HG03095 (cell line): ENCODE results near the gene DMD.

Experiments used
- ATAC-seq: cut with Tn5 transposase; IDR thresholded peaks from one replicate; pipeline ENCODE4 v1.9.1; 2021; ENCODE audit warnings: moderate library complexity; ENCODE audit not compliant: unreplicated experiment

The DMD gene

DNA sequence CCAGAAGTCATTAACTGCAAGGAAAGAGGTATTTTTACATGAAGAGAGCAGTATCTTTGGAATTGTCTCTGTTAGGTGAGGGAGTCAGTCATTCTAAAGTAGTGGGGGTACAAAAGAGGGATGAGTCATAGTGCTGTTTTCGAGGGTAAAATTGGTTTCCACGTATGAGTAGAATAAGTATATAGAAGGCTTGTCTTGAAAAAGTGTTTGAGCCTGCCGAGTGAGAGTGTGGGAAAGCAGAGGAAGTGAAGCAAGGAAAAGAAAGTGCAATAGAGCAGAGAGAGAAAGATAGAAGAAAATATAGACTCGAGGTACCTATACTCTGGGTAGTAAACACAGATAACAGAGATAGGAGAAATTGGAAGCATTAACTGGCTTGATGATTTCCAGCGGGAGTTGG is 696.4 kb downstream of the DMD start:
- peak; percentile 75 for ATAC-seq

DNA sequence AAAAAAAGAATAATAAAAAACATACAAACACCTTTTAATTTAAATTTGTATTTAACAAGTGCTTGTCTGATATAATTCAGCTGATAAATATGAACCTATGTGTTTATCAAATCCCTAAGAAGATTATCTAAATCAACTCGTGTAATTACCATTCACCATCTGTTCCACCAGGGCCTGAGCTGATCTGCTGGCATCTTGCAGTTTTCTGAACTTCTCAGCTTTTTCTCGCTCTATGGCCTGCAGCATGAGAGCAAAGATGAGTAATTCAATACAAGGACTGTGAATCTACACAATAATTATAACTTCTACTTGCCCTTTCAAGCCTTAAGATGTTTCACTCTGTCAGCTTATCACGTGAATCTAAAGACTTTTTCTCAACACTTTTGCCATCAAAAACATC is 709.7 kb downstream of the DMD start:
- ATAC-seq: no peak

DNA sequence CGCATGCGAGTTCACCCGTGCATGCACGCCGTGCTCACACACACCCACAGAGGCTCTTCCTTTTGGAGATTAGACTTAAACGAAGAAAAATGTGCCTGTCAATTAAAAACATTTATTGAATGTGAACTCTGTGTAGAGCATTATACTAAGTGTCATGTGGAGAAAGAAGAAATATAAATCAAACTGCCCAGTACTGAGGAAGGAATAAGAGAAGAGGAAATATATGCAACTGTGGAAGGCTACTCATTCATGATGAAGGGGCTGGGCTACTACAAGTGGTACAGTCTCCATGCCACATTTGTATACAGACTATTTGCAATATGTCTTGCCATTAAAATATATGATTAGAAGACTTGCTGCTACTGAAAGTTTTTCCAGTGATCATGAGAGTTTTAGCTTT is 714.7 kb downstream of the DMD start:
- ATAC-seq: no peak

DNA sequence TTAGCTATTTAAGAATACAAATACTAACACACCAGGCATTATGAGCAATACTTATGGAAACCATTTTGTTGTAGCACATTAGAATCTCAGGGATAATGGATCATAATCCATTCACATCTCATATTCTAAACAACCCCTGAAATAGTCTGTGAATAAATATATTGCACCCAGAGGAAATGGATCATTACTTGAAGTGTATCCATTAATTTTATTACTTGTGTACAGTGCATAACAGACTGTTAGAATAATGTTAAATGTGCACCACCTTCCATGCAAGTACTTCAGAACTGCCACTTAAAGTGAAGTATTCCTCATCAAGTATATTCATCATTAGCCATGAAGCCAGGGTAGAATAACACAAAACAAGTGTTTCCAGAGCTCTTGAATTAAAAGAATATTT is 715.5 kb downstream of the DMD start:
- no peak for ATAC-seq

DNA sequence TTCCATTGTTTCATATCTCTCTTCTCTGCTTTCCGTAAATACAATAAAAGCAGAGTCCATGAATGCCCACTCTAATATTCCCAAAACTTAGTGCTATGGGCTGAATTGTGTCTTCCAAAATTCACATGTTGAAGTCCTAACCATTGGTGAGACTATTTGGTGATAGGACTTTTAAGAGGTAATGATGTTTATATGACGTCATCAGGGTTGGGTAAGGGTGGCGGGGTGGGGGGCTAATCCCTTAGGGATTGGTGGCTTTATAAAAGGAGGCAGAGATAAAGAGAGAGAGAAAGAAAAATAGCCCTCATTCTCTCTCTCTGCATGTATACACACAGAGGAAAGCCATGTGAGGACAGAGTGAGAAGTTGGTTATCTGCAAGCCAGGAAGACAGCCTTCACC is 722.2 kb downstream of the DMD start:
- no peak for ATAC-seq

DNA sequence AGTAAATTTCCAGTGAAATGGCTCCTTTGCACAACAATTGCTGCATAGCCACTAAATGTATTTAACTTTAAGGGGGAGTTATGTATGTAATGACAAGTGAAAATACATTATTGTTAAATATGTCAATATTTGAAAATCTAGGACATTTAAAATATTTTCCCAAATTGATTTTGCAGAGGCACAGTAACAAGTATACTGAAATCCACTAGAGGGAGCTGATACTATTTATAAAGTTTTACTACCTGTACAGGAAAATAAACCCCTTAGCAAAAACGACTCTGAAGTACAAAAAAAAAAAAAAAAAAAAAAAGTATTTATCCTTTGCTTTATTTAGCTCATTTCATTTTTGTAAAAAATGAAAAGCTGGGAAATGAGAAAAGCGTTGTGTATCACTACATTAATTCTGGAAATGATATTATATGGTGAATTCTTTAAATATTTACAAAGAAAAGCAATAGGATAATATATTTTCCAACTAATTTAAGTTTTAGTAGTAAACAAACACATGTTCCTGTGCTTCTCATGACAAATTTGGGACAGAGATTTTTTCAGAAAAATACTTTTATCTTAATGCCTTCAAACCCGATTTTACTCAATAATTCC is 727.7 kb downstream of the DMD start:
- ATAC-seq: no peak

DNA sequence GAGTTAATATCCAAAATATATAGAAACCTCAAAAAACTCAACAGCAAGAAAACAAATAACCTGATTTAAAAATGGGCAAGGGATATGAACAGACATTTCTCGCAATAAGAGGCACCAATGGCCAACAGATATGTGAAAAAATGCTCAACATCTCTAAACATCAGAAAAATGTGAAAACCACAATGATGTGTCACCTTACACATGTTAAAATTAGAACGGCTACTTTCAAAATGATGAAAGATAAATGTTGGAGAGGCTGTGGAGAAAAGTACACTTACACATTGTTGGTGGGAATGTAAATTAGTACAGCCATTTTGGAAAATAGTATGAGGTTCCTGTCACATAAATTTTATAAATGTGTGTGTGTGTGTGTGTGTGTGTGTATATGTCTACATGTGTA is 731.3 kb downstream of the DMD start:
- no peak for ATAC-seq

DNA sequence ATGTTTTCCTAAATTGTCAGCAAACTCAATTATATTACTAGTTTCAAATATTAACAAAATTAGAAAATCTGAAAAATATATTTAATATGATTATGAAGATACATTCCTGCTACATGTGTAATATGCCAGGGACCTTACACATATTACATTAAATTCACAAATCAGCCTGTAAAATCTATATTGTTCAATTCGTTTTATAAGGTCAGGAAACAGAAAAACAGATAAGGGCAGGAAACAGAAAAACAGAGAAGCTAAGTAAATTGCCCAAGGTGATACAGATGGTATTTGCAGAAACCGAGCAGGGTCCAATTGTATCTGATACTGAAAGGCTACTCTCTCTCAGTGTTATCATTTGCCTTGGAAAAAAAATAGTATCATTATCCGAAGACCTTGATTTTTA is 739.0 kb downstream of the DMD start:
- no peak for ATAC-seq

DNA sequence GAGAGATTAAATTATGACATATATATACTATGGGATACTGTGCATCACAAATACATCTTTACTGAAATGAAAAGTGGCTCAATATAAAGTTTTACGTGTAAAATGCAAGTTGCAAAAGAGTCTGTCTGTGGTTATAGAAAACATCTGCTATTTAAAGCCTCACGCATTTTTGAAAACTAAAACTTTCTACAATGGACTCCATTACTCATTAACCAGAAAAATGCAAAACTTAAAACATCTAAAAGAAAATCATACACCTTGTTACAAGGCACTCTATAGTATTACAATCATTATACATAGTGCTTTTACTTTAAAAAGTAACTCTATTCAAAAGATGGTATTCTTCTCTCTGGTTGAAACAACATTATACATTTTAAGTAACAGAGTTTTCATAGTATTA is 755.6 kb downstream of the DMD start:
- no peak for ATAC-seq

DNA sequence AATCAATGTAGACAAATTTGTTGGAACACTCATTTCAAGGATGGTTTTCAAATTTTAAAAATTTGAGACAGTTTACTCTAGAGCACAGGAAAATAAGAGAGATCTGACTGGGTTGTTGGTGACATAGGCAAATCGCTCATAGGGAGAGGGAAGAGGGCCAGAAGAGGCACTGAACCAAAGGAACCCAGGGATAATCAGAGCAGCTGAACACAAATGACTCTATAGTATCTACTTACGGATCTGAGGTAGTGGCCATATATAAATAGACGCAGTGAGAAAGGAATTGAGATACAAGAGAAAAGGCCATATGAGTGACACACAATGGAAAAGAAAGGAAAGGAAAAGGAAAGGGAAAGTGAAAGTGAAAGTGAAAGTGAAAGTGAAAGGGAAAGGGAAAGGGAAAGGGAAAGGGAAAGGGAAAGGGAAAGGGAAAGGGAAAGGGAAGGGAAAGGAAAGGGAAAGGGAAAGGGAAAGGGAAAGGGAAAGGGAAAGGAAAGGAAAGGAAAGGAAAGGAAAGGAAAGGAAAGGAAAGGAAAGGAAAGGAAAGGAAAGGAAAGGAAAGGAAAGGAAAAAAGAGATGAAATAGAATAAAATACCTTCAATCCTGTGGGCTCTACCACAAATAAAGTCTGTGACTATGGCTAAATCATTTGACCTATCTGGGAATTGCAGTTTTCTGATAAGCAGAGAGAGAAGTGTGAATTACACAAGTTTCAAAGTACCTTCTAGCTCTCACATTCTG is 759.2 kb downstream of the DMD start:
- ATAC-seq: no peak

DNA sequence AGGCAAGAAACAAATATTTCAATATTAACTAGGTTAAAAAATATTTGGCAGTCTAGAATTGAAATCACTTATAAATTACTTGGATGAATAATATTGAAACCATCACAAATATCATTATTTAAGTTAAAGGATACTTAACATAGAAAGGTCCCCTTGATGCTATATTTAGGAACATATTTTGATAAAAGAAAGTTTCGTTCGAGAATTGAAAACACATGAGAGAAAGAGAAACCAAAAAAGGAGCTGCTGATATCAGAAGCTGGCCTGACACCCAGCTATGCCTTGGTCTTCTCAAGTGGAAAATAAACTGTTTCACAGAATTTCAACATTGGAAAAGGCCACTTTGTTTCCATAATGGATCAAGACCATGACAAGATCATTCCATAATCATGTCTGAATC is 762.4 kb downstream of the DMD start:
- ATAC-seq: peak; percentile 60

DNA sequence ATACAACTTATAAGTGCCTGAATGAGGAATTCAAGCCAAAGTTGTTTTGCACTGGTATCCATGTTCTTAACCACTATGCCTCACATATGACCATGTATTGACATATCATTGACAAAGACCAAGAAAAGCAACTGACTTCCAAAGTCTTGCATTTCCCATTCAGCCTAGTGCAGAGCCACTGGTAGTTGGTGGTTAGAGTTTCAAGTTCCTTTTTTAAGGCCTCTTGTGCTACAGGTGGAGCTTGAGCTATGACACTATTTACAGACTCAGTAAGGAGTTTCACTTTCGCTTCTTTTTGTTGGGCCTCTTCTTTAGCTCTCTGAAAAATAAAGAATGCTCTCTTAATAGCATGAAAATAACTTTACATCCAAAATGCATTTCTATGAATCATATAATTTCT is 763.0 kb downstream of the DMD start:
- peak; percentile 99 for ATAC-seq

DNA sequence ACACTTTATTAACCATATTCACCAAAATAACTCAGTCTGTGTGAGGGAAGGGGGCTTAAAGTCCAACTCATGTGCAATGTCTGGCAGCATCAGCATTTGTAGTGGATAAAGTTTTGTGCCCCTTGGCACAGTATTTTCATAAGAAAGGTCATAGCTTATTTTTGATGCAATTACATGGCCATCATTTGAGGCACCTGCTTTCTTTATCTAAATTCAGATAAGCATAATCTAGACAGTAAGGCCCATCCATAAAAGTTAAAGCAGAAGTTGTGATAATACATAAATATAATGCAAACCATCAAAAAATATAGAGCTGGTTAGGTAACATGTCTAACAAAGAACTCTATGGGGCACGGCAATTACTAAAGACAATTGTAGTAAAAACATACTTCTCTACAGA is 763.7 kb downstream of the DMD start:
- no peak for ATAC-seq

DNA sequence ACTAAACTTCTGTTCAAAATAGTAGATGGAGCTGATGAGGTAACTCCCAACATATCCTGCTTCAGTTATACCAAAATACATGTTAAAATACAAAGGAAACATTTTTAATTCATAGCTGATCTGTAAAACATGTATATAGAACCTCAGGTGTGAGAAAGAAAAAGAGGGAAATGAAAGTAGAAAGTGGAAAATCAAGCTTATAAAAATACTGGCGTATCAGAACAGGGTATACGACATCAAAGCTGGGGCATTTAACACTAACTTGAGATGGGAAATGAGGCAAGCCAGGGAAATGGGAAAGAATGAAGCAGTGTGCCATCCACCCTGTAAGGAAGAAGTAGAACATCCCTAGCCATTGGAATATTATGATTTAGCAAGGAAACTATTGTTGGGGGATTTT is 767.5 kb downstream of the DMD start:
- ATAC-seq: no peak

DNA sequence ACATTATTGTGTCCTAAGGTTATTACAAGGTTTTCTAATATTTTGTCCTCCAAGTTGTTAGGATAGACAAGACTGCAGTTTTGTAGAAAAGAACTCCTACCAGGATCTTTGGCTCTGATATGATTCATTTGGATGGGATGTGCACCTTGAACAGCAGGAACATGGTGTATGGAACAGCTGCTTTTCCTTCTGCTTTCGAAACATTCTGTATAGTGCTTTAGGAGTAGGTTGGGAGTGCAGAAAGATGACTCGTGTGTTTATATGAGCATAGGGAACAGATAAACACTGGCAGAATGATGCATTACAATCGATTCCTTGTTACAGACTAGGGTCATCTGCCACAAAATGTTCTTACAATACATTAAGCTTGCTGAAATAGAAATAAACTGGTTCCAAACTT is 790.1 kb downstream of the DMD start:
- no peak for ATAC-seq

DNA sequence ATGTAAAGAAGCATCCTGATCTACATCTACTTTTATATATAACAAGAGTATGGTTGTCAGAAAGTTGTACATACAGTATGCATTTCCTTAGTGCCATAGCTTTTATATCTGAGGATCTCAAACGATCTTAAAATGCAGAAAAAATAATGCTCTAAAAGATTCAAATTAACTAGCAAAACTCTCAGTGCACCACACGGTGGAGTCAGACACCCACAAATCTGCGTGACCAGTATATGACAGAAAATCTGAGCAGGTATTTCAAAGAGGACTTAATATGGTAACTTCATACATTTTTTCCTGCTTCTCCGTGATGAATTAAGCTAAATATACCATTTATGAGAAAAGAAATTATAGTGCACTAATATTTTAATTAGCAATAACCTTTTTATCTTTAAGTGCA is 803.0 kb downstream of the DMD start:
- ATAC-seq: peak; percentile 69

DNA sequence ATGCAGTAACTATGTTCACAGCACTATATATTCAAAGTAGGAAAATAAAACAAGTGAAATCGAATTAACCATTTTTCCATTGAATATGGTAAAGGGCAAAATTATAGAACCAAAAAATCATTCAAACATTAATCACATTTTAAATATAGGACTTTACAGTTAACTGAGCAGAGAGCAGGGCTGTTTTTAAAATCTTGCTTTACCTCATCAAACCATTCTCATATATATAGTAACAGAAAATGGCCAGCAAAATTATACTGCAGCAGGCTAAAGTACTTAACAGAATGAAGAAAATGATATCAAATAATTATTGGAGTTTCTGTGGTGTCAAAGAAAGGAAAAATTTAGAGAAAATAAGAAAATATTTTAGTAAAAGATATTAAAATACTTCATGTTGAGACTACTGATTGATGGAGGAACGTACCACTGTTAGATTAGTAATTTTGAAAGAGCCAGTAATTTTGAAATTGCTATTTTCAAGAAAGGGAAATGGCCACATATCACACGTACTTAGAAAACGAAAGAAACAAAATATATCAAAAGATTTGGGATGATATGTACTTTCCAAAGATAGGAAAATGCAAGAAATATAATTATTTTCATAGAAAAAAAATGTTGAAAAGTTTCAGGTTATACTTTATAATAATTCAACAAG is 813.7 kb downstream of the DMD start:
- ATAC-seq: peak; percentile 83

DNA sequence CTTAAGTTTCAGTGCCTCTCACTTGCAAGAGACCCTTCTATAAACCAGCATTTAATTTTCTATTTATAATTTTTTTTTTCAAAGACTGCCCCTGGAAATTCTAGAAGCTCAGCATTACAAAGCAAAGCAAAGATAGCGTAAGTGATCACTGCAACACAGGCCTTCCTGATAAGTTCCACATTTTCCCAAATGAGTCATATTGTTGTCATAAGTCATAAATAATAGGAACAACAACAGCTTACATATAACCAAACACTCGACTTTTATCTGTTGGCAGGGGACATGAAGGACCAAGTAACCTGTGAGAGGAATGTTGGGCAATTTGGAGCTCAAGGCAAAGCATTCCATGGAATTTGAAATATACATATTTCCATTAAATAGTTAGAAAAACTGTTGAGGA is 815.5 kb downstream of the DMD start:
- no peak for ATAC-seq

DNA sequence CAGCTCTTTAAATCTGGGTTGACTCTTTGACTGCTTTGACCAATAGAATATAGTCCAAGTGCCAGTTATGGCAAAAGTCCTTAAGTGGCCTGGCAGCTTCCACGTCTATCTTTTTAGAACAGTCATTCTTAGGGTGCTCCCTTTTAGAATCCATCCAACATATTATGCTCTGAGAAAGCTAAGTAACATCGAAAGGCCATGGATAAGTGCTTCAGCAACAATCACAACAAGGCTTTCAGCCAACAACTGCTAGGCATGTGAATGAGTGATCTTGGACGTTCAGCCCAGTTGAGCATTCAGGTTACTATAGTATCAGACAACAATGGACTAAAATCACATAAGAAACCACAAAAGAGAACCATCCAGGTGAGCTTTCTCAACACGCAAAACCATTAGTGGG is 818.7 kb downstream of the DMD start:
- ATAC-seq: no peak

DNA sequence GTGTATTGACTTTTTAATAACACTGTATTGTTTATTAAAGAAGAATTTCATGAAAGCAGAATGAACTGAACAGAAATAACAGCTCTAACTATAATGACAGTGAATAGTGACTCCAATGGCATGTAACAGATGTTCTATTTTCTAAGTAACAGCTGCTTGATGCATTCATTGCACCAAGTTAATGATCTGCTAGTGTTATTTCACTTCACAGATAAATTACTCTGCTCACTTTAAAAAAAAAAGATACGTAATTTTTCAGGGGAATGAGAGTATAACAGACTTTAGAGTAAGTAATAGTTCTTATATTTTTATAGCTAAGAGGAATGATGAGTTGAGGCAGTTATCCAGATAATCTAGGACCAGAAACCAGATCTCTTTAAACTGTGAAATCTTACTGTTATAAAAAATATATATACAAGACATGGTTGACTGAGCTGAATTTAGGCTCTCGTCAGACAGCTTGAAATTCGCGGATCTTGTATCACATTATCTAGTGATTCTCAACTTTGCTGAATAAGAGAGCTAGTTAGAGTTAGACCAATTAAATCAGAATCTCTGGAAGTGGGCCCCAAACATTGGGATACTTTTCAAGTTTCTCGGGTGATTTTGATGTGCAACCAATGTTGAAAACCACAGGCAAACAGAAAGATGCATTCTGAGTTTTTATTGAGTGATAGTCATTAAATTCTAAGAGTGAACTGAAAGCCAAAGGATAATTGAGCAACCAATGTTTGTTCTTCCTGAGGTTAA is 840.7 kb downstream of the DMD start:
- no peak for ATAC-seq

DNA sequence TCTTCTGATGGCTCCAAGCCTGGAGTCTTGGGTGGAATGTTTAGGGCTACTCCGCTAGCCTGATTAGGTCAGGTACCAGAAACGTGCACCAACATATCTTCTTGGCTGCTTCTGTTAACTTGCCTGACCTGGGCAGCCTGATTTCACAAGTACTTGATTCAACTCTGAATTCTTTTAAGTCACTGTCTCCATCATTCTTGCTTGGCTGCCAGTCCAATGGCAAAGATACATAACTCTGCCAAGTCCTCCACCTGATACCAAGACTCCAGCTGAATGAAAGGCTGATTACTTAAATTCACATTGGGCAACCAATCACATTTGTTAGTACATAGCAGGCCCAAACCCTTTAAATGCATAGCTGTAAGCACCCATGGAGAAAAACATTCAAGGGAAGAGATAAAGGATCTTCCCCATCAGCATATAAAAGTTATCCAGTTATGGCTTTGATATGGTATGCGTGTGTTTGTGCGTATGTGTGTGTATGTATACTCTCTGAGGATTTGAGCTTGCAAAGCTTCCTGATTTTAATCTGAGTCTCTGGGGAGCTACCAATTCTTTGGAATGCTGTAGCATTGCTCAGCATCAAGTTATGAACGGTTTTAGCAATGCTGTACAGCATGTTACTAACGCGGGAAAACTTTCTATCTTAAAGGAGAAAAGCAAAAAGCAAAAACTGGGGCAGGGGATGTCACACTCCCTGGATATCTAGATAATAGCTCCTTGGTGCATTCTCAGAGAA is 917.2 kb downstream of the DMD start:
- ATAC-seq: no peak
